HepG2 (cell line): ENCODE results near the gene FAM110D. TPM values are rescaled to one million over a fixed set of nuclear protein-coding genes. Genes with fewer than 3 reads are reported as not detected.

Experiments
- ATRX ChIP-seq: sonication (generic); formaldehyde crosslinking; IDR thresholded peaks from 2 replicates; pipeline ENCODE4 v1.4.0; 2020; ENCODE audit warnings: missing genetic modification reagents, borderline replicate concordance
- DNMT3B ChIP-seq: conservative IDR thresholded peaks from 2 replicates; pipeline ENCODE4 v1.6.1; 2016; ENCODE audit warnings: missing biosample characterization, control low read depth
- IRX3 ChIP-seq: sonication (generic); formaldehyde crosslinking; IDR thresholded peaks from 2 replicates; pipeline ENCODE4 v1.8.1; 2023; ENCODE audit warnings: mild to moderate bottlenecking, low read depth, missing genetic modification reagents, borderline replicate concordance
- KLF11 ChIP-seq: IDR thresholded peaks from 2 replicates; pipeline ENCODE4 v1.6.1; 2016; ENCODE audit warnings: missing compliant biosample characterization
- LCORL ChIP-seq, 2 experiments: fragments of 450-650 bp in 1 of 2; sonication (generic) in 1 of 2; formaldehyde crosslinking in 1 of 2; IDR thresholded peaks; 2 replicates each; pipeline versions ENCODE4 v1.5.0 to v1.6.1; 2017 to 2020; ENCODE audit warnings: antibody characterized with exemption in 1 of 2, missing genetic modification reagents in 1 of 2
- NCOA2 ChIP-seq: sonication (generic); formaldehyde crosslinking; IDR thresholded peaks from 2 replicates; pipeline ENCODE4 v1.8.0; 2022; ENCODE audit warnings: inconsistent platforms
- PCBP2 ChIP-seq: fragments of 200-400 bp; formaldehyde crosslinking; optimal IDR thresholded peaks from 2 replicates; pipeline ENCODE3; 2018; ENCODE audit warnings: low read length, low read depth; ENCODE audit not compliant: poor library complexity, severe bottlenecking
- PHB2 ChIP-seq: fragments of 450-650 bp; IDR thresholded peaks from 2 replicates; pipeline ENCODE4 v1.6.1; 2018; ENCODE audit not compliant: partially characterized antibody
- RBM22 ChIP-seq: fragments of 200-400 bp; formaldehyde crosslinking; optimal IDR thresholded peaks from 2 replicates; pipeline ENCODE3; 2017; ENCODE audit warnings: mild to moderate bottlenecking, low read length, moderate library complexity
- SMC3 ChIP-seq: IDR thresholded peaks from 2 replicates; pipeline ENCODE4 v1.6.1; 2011; ENCODE audit warnings: low read length, improper control_type of control experiment
- SSRP1 ChIP-seq: IDR thresholded peaks from 2 replicates; pipeline ENCODE4 v1.6.1; 2016; ENCODE audit warnings: control low read depth
- ZNF234 ChIP-seq: sonication (generic); formaldehyde crosslinking; conservative IDR thresholded peaks from 2 replicates; pipeline ENCODE4 v1.5.1; 2020; ENCODE audit warnings: mild to moderate bottlenecking, missing genetic modification reagents
- ZNF501 ChIP-seq: sonication (generic); formaldehyde crosslinking; IDR thresholded peaks from 2 replicates; pipeline ENCODE4 v1.5.1; 2020; ENCODE audit warnings: mild to moderate bottlenecking, moderate library complexity, missing genetic modification reagents
- ZNF879 ChIP-seq: sonication (generic); formaldehyde crosslinking; IDR thresholded peaks from 2 replicates; pipeline ENCODE4 v1.8.1; 2023; ENCODE audit warnings: missing genetic modification reagents
- polyA plus RNA-seq, 8 experiments: library from polyadenylated mRNA; depleted of rRNA in 3 of 8; stranded (reverse) in 7 of 8; unstranded in 1 of 8; fragments of >200 nt; fragmentation: Illumina TruSeq in 4 of 8; extraction: Trizol in 4 of 8; gene quantifications; 2 replicates each; pipeline versions ENCODE4 v1.2.1 to v1.2.3, GENCODE V29; 2011 to 2016; ENCODE audit warnings: low read depth in 4 of 8, missing spikeins in 1 of 8, mixed read lengths in 1 of 8; ENCODE audit not compliant: insufficient read depth in 1 of 8
- total RNA-seq, 5 experiments: library from RNA; depleted of rRNA; stranded (reverse); fragments of >200 nt; fragmentation: Illumina TruSeq; extraction: Trizol; gene quantifications; 2 replicates each; pipeline ENCODE4 v1.2.3, GENCODE V29; 2016; ENCODE audit warnings: low read depth in 1 of 5
- TF ChIP-seq, protein P1 (sequence below): sonication (generic); formaldehyde crosslinking; IDR thresholded peaks from 2 replicates; pipeline ENCODE4 v1.8.0; 2022; ENCODE audit warnings: mild to moderate bottlenecking, missing genetic modification reagents, borderline replicate concordance
- TF ChIP-seq, protein P2 (sequence below): sonication (generic); formaldehyde crosslinking; IDR thresholded peaks from 2 replicates; pipeline ENCODE4 v1.9.0; 2021; ENCODE audit warnings: missing genetic modification reagents, borderline replicate concordance
- TF ChIP-seq, protein P3 (sequence below): sonication (generic); formaldehyde crosslinking; IDR thresholded peaks from 2 replicates; pipeline ENCODE4 v1.8.0; 2022; ENCODE audit warnings: low read depth, missing genetic modification reagents
- TF ChIP-seq, protein P4 (sequence below): sonication (generic); formaldehyde crosslinking; conservative IDR thresholded peaks from 2 replicates; pipeline ENCODE4 v1.8.0; 2022; ENCODE audit warnings: missing genetic modification reagents
- TF ChIP-seq, protein P5 (sequence below): sonication (generic); formaldehyde crosslinking; IDR thresholded peaks from 2 replicates; pipeline ENCODE4 v1.4.0; 2020; ENCODE audit warnings: mild to moderate bottlenecking, missing genetic modification reagents

The FAM110D gene
- total and polyA plus RNA-seq, 2 of the 13 experiments (the other 11 are each of a cell fraction or from before 2014, with no cell fraction given): not detected

DNA sequence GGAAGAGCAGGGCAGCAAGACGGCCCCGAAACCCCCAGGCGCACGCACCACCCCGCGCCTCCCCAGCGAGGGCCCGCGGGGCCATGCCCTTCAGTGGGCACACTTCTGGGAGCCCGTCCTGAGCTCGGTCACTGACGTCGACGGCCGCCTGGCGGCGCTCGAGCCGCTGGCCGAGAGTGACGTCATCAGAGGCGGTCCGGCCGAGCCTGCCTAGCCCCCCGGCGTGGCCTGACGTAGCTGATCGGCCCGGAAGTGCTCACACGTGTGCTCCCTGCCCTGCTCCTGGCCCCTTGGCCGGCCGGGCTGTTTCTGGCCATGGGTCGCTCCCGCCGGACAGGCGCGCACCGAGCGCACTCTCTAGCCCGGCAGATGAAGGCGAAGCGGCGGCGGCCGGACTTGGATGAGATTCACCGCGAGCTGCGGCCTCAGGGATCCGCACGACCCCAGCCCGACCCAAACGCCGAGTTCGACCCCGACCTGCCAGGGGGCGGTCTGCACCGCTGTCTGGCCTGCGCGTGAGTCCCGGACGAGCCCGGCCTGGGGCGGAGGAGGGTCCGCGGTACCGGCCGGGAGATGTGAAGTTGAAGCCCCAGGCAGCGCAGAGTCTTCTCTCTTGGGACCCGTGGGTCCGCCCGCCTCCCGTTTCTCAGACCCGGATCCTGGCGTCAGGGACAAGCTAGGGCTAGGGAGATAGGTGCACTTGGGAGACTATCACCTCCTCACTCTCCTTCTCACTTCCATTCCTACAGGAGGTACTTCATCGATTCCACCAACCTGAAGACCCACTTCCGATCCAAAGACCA, 11.0 kb downstream of the FAM110D start, which contains the start of gene ZNF593 (continued):
- TF ChIP-seq ZNF234 (CRISPR knock-in tag): no peak
- TF ChIP-seq SSRP1 (CRISPR knock-in tag): no peak; the same call in 1 of the 2 replicates
- no peak for TF ChIP-seq PCBP2
- peak; percentile 94 for TF ChIP-seq ZNF501 (CRISPR knock-in tag)
- TF ChIP-seq, protein P1, sequence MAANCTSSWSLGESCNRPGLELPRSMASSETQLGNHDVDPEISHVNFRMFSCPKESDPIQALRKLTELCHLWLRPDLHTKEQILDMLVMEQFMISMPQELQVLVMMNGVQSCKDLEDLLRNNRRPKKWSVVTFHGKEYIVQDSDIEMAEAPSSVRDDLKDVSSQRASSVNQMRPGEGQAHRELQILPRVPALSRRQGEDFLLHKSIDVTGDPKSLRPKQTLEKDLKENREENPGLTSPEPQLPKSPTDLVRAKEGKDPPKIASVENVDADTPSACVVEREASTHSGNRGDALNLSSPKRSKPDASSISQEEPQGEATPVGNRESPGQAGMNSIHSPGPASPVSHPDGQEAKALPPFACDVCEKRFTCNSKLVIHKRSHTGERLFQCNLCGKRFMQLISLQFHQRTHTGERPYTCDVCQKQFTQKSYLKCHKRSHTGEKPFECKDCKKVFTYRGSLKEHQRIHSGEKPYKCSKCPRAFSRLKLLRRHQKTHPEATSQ: peak; percentile 86
- TF ChIP-seq, protein P2, sequence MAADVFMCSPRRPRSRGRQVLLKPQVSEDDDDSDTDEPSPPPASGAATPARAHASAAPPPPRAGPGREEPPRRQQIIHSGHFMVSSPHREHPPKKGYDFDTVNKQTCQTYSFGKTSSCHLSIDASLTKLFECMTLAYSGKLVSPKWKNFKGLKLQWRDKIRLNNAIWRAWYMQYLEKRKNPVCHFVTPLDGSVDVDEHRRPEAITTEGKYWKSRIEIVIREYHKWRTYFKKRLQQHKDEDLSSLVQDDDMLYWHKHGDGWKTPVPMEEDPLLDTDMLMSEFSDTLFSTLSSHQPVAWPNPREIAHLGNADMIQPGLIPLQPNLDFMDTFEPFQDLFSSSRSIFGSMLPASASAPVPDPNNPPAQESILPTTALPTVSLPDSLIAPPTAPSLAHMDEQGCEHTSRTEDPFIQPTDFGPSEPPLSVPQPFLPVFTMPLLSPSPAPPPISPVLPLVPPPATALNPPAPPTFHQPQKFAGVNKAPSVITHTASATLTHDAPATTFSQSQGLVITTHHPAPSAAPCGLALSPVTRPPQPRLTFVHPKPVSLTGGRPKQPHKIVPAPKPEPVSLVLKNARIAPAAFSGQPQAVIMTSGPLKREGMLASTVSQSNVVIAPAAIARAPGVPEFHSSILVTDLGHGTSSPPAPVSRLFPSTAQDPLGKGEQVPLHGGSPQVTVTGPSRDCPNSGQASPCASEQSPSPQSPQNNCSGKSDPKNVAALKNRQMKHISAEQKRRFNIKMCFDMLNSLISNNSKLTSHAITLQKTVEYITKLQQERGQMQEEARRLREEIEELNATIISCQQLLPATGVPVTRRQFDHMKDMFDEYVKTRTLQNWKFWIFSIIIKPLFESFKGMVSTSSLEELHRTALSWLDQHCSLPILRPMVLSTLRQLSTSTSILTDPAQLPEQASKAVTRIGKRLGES (CRISPR knock-in tag): no peak
- no peak for TF ChIP-seq LCORL (IDR thresholded peaks at IDR 0.05)
- peak; percentile 81 for TF ChIP-seq LCORL (CRISPR knock-in tag; IDR thresholded peaks at IDR 0.05)
- 0 out of 2 replicates have a peak, but pooled peaks have one; percentile 32 for TF ChIP-seq DNMT3B
- TF ChIP-seq RBM22: no peak
- TF ChIP-seq SMC3: no peak; the same call in 1 of the 2 replicates
- TF ChIP-seq, protein P3, sequence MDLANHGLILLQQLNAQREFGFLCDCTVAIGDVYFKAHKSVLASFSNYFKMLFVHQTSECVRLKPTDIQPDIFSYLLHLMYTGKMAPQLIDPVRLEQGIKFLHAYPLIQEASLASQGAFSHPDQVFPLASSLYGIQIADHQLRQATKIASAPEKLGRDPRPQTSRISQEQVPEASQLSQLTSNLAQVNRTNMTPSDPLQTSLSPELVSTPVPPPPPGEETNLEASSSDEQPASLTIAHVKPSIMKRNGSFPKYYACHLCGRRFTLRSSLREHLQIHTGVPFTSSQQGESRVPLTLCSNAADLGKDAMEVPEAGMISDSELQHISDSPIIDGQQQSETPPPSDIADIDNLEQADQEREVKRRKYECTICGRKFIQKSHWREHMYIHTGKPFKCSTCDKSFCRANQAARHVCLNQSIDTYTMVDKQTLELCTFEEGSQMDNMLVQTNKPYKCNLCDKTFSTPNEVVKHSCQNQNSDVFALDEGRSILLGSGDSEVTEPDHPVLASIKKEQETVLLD (CRISPR knock-in tag): peak; percentile 53; the same call in 1 of the 2 replicates
- peak; percentile 72; the same call in 1 of the 2 replicates for TF ChIP-seq KLF11
- TF ChIP-seq ATRX (CRISPR knock-in tag): no peak
- peak; percentile 93; the same call in 1 of the 2 replicates for TF ChIP-seq IRX3 (CRISPR knock-in tag)
- no peak for TF ChIP-seq PHB2
- TF ChIP-seq, protein P4, sequence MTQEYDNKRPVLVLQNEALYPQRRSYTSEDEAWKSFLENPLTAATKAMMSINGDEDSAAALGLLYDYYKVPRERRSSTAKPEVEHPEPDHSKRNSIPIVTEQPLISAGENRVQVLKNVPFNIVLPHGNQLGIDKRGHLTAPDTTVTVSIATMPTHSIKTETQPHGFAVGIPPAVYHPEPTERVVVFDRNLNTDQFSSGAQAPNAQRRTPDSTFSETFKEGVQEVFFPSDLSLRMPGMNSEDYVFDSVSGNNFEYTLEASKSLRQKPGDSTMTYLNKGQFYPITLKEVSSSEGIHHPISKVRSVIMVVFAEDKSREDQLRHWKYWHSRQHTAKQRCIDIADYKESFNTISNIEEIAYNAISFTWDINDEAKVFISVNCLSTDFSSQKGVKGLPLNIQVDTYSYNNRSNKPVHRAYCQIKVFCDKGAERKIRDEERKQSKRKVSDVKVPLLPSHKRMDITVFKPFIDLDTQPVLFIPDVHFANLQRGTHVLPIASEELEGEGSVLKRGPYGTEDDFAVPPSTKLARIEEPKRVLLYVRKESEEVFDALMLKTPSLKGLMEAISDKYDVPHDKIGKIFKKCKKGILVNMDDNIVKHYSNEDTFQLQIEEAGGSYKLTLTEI: no peak
- TF ChIP-seq NCOA2 (CRISPR knock-in tag): peak; percentile 20; the same call in 1 of the 2 replicates
- TF ChIP-seq, protein P5, sequence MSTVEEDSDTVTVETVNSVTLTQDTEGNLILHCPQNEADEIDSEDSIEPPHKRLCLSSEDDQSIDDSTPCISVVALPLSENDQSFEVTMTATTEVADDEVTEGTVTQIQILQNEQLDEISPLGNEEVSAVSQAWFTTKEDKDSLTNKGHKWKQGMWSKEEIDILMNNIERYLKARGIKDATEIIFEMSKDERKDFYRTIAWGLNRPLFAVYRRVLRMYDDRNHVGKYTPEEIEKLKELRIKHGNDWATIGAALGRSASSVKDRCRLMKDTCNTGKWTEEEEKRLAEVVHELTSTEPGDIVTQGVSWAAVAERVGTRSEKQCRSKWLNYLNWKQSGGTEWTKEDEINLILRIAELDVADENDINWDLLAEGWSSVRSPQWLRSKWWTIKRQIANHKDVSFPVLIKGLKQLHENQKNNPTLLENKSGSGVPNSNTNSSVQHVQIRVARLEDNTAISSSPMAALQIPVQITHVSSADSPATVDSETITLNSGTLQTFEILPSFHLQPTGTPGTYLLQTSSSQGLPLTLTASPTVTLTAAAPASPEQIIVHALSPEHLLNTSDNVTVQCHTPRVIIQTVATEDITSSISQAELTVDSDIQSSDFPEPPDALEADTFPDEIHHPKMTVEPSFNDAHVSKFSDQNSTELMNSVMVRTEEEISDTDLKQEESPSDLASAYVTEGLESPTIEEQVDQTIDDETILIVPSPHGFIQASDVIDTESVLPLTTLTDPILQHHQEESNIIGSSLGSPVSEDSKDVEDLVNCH (CRISPR knock-in tag): no peak
- 0 out of 2 replicates have a peak, but pooled peaks have one; percentile 74 for TF ChIP-seq ZNF879 (CRISPR knock-in tag)
